PFSK-1 (cell line): ENCODE measurements around the gene NCAPD2.

ENCODE experiments used
- FOXP2 ChIP-seq: optimal IDR thresholded peaks from 2 replicates; pipeline ENCODE3; 2011; ENCODE audit warnings: borderline replicate concordance, control low read depth, inconsistent platforms; ENCODE audit not compliant: insufficient read depth; ENCODE audit errors: extremely low read length, extremely low read depth
- POLR2AphosphoS5 ChIP-seq: IDR thresholded peaks from 2 replicates; pipeline ENCODE4 v1.6.1; 2012; ENCODE audit warnings: low read depth, mild to moderate bottlenecking, control low read depth, low read length, moderate library complexity
- REST ChIP-seq, 2 experiments: IDR thresholded peaks; 2 replicates each; pipeline versions ENCODE4 v1.6.1 to v1.8.0; 2011 to 2012; ENCODE audit warnings: low read depth in 2 of 2, low read length in 2 of 2, control low read depth in 1 of 2, inconsistent platforms in 1 of 2, mild to moderate bottlenecking in 1 of 2, moderate library complexity in 1 of 2; ENCODE audit not compliant: insufficient read depth in 1 of 2
- SIN3A ChIP-seq: IDR thresholded peaks from 2 replicates; pipeline ENCODE4 v1.6.1; 2012; ENCODE audit warnings: mild to moderate bottlenecking, low read length, moderate library complexity, borderline replicate concordance; ENCODE audit not compliant: insufficient read depth
- TAF1 ChIP-seq: IDR thresholded peaks from 2 replicates; pipeline ENCODE4 v1.6.1; 2012; ENCODE audit warnings: low read length, control low read depth, borderline replicate concordance; ENCODE audit not compliant: insufficient read depth

Gene NCAPD2

GRCh38 chr12:6535960-6536847 lies 42.3 kb downstream of the NCAPD2 start:
- peak; percentile 54 for TF ChIP-seq POLR2AphosphoS5
- TF ChIP-seq FOXP2: no peak

- TF ChIP-seq POLR2AphosphoS5 (peak; percentile 57), REST (IDR thresholded peaks at IDR 0.05; ENCODE audit: insufficient read depth in 1 of 2, low read depth in 2 of 2, low read length in 2 of 2) (no peak)
Observed at GRCh38 chr12:6536894-6537579, 43.1 kb downstream of the NCAPD2 start.

DNA sequence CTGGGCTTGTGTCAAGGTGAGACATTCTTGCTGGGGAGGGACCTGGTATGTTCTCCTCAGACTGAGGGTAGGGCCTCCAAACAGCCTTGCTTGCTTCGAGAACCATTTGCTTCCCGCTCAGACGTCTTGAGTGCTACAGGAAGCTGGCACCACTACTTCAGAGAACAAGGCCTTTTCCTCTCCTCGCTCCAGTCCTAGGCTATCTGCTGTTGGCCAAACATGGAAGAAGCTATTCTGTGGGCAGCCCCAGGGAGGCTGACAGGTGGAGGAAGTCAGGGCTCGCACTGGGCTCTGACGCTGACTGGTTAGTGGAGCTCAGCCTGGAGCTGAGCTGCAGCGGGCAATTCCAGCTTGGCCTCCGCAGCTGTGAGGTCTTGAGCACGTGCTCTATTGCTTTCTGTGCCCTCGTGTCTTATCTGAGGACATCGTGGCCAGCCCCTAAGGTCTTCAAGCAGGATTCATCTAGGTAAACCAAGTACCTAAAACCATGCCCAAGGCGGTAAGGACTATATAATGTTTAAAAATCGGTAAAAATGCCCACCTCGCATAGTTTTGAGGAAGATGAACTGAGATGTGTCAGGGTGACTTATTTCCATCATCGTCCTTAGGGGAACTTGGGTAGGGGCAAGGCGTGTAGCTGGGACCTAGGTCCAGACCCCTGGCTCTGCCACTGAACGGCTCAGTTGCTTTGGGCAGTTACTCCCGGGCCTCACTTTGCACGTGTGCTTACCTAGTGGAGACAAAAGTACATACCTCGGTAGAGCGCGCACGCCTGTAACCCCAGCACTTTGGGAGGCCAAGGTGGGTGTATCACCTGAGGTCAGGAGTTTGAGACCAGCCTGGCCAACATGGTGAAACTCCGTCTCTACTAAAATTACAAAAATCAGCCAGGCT lies 44.8 kb downstream of the NCAPD2 start:
- TF ChIP-seq SIN3A (peak; percentile 97; the same call in 1 of the 2 replicates), FOXP2 (no peak), REST (IDR thresholded peaks at IDR 0.05; ENCODE audit: insufficient read depth in 1 of 2, low read depth in 2 of 2, low read length in 2 of 2) (no peak), TAF1 (peak; percentile 44; the same call in 1 of the 2 replicates), POLR2AphosphoS5 (peak; percentile 90)

GRCh38 chr12:6539314-6539682 lies 45.4 kb downstream of the NCAPD2 start:
- no peak for TF ChIP-seq TAF1
- no peak for TF ChIP-seq FOXP2
- no peak for TF ChIP-seq SIN3A
- TF ChIP-seq REST (IDR thresholded peaks at IDR 0.05; ENCODE audit: insufficient read depth in 1 of 2, low read depth in 2 of 2, low read length in 2 of 2): no peak
- TF ChIP-seq POLR2AphosphoS5: no peak; the same call in 1 of the 2 replicates

GRCh38 chr12:6539707-6540134 lies 45.8 kb downstream of the NCAPD2 start:
- TF ChIP-seq POLR2AphosphoS5 (no peak), SIN3A (no peak), TAF1 (no peak), FOXP2 (no peak), REST (IDR thresholded peaks at IDR 0.05; ENCODE audit: insufficient read depth in 1 of 2, low read depth in 2 of 2, low read length in 2 of 2) (no peak)
